Endothelial cell of umbilical vein (primary cell): Measurements from ENCODE around the gene PRCC. TPM values are rescaled to one million over a fixed set of nuclear protein-coding genes. Genes with fewer than 3 reads are reported as not detected.
A peak's percentile ranks its signal among the peaks of the same experiment; 100 is the strongest.

Experiments used
- BruUV-seq: library from RNA; stranded (reverse); fragments of 400-500 nt; replicated peaks from 2 replicates; lab custom pipeline; 2021; lab: Mats Ljungman, UMichigan
- CTCF ChIA-PET: fragments of 300-600, 350-600 bp; sonication (Branson Sonifier 250); formaldehyde crosslinking; loops from one replicate; lab custom pipeline; 2021; ENCODE audit warnings: antibody characterized with exemption, inconsistent platforms; lab: Charles Lee
- POLR2A ChIA-PET: fragments of 300-600, 350-600 bp; sonication (Branson Sonifier 250); formaldehyde crosslinking; loops from one replicate; lab custom pipeline; 2021; ENCODE audit warnings: antibody characterized with exemption, inconsistent platforms; lab: Charles Lee
- DNase-seq: peaks from one replicate; pipeline ENCODE4 v3.0.0-alpha.2; 2011; ENCODE audit warnings: low read depth, low spot score
- FAIRE-seq: peaks from 2 replicates; lab custom pipeline; 2011; peaks lifted over from hg19 to GRCh38; lab: Jason Lieb, UNC
- H2AFZ ChIP-seq: 2 replicates; pipeline ENCODE4 v1.6.0; 2012; ENCODE audit warnings: low read depth, low read length, control low read depth, inconsistent platforms
- H3K27ac ChIP-seq: 2 replicates; pipeline ENCODE4 v1.5.1; 2011; ENCODE audit warnings: low read depth, mild to moderate bottlenecking, control low read depth, low read length, moderate library complexity; ENCODE audit not compliant: insufficient read depth
- H3K27me3 ChIP-seq, 2 experiments: 2 replicates each; pipeline versions ENCODE4 v1.6.0 to v1.6.1; 2011; ENCODE audit warnings: low read length in 2 of 2, mixed read lengths in 1 of 2; ENCODE audit not compliant: control insufficient read depth in 2 of 2, insufficient read depth in 2 of 2
- H3K36me3 ChIP-seq, 2 experiments: 2 replicates in 1 of 2; 3 replicates in 1 of 2; pipeline ENCODE4 v1.5.1; 2011; ENCODE audit warnings: low read length in 2 of 2, mild to moderate bottlenecking in 1 of 2, moderate library complexity in 1 of 2; ENCODE audit not compliant: control insufficient read depth in 2 of 2, insufficient read depth in 2 of 2; ENCODE audit errors: extremely low read depth in 1 of 2
- H3K4me1 ChIP-seq: 3 replicates; pipeline ENCODE4 v1.5.1; 2011; ENCODE audit warnings: mild to moderate bottlenecking, low read length; ENCODE audit not compliant: control insufficient read depth, insufficient read depth; ENCODE audit errors: extremely low read depth
- H3K4me2 ChIP-seq: 2 replicates; pipeline ENCODE4 v1.6.1; 2011; ENCODE audit warnings: low read length, control low read depth, mixed read lengths; ENCODE audit not compliant: insufficient read depth
- H3K4me3 ChIP-seq, 3 experiments: fragments of 200-600 bp in 1 of 3; sonication (generic), shearing (Covaris generic) in 1 of 3; replicated peaks in 1 of 3; 2 replicates each; pipeline ENCODE4 v1.5.1; 2011 to 2016; ENCODE audit warnings: control low read depth in 3 of 3, low read length in 3 of 3, mild to moderate bottlenecking in 2 of 3, inconsistent platforms in 1 of 3, low read depth in 1 of 3, moderate library complexity in 1 of 3; ENCODE audit not compliant: insufficient read depth in 1 of 3
- H3K79me2 ChIP-seq: 2 replicates; pipeline ENCODE4 v1.6.0; 2012; ENCODE audit warnings: low read length, inconsistent platforms; ENCODE audit not compliant: control insufficient read depth, insufficient read depth
- H3K9ac ChIP-seq: replicated peaks from 2 replicates; pipeline ENCODE3; 2011; ENCODE audit warnings: low read length, control low read depth; ENCODE audit not compliant: insufficient read depth; ENCODE audit errors: extremely low read depth
- H3K9me1 ChIP-seq: replicated peaks from 3 replicates; pipeline ENCODE4 v1.6.0; 2011; ENCODE audit warnings: mild to moderate bottlenecking, low read length; ENCODE audit not compliant: control insufficient read depth, insufficient read depth; ENCODE audit errors: extremely low read depth
- H3K9me3 ChIP-seq: replicated peaks from 2 replicates; pipeline ENCODE4 v1.5.1; 2012; ENCODE audit warnings: low read length, inconsistent platforms; ENCODE audit not compliant: control insufficient read depth, insufficient read depth
- H4K20me1 ChIP-seq: replicated peaks from 2 replicates; pipeline ENCODE3; 2011; ENCODE audit warnings: mild to moderate bottlenecking, low read length; ENCODE audit not compliant: control insufficient read depth, insufficient read depth; ENCODE audit errors: extremely low read depth
- EZH2 ChIP-seq: IDR thresholded peaks from 2 replicates; pipeline ENCODE4 v1.6.1; 2012; ENCODE audit warnings: borderline replicate concordance, low read depth, mild to moderate bottlenecking, moderate library complexity, low read length, inconsistent platforms; ENCODE audit not compliant: severe bottlenecking
- FOS ChIP-seq: IDR thresholded peaks from 2 replicates; pipeline ENCODE4 v1.6.1; 2011; ENCODE audit warnings: mild to moderate bottlenecking, low read length, moderate library complexity, borderline replicate concordance; ENCODE audit not compliant: insufficient read depth
- GATA2 ChIP-seq: IDR thresholded peaks from 2 replicates; pipeline ENCODE4 v1.7.0; 2011; ENCODE audit warnings: low read depth, mild to moderate bottlenecking, moderate library complexity, mixed read lengths, low read length; ENCODE audit not compliant: insufficient read length, insufficient read depth
- JUN ChIP-seq: IDR thresholded peaks from 2 replicates; pipeline ENCODE4 v1.6.1; 2011; ENCODE audit warnings: borderline replicate concordance, low read depth; ENCODE audit not compliant: insufficient read length, insufficient read depth
- MAX ChIP-seq: IDR thresholded peaks from 2 replicates; pipeline ENCODE4 v1.6.1; 2011; ENCODE audit not compliant: insufficient read depth, insufficient read length
- MYC ChIP-seq: IDR thresholded peaks from one replicate; pipeline ENCODE4 v1.6.1; 2011; ENCODE audit warnings: mild to moderate bottlenecking, low read depth, low read length
- POLR2A ChIP-seq: IDR thresholded peaks from 2 replicates; pipeline ENCODE4 v1.6.1; 2012; ENCODE audit warnings: low read depth, mild to moderate bottlenecking, control low read depth, low read length
- POLR2AphosphoS5 ChIP-seq: IDR thresholded peaks from 2 replicates; pipeline ENCODE4 v1.6.1; 2012; ENCODE audit warnings: low read depth, mild to moderate bottlenecking, control low read depth, low read length, moderate library complexity; ENCODE audit not compliant: insufficient read depth
- dilution Hi-C: fragments of 300-500 bp; cut with MboI; formaldehyde crosslinking; loops from one replicate; pipeline ENCODE4 v1.15.0; 2019; ENCODE audit warnings: low sequenced_read_pairs; ENCODE audit not compliant: extremely low pct_ligation_motif_present
- intact Hi-C: fragments of 100-400 bp; cut with micrococcal nuclease; formaldehyde crosslinking; loops from one replicate; pipeline ENCODE4 v1.10.0; 2022
- polyA plus RNA-seq, 4 experiments: library from polyadenylated mRNA; depleted of rRNA in 3 of 4; stranded (reverse) in 3 of 4; unstranded in 1 of 4; fragments of >200 nt; gene quantifications; 2 replicates each; pipeline versions ENCODE4 v1.2.1 to v1.2.3, GENCODE V29; 2011 to 2012; ENCODE audit warnings: missing spikeins in 1 of 4
- total RNA-seq: library from RNA; stranded (reverse); gene quantifications from 2 replicates; pipeline ENCODE4 v1.2.3, GENCODE V29; 2021
- TF ChIP-seq, protein P1 (sequence below), 2 donors: IDR thresholded peaks; 1 replicate in 1 of 2; 2 replicates in 1 of 2; pipeline ENCODE4 v1.5.1; 2011; ENCODE audit warnings: low read length in 2 of 2, mild to moderate bottlenecking in 2 of 2, moderate library complexity in 2 of 2, control low read depth in 1 of 2, inconsistent platforms in 1 of 2, low read depth in 1 of 2; ENCODE audit not compliant: insufficient read depth in 1 of 2; ENCODE audit errors: extremely low read depth in 1 of 2

The PRCC gene
- total and polyA plus RNA-seq, 2 donors (not counting 3 experiments of a cell fraction or from before 2014, with no cell fraction given): 71.5 to 77.4 TPM

DNA sequence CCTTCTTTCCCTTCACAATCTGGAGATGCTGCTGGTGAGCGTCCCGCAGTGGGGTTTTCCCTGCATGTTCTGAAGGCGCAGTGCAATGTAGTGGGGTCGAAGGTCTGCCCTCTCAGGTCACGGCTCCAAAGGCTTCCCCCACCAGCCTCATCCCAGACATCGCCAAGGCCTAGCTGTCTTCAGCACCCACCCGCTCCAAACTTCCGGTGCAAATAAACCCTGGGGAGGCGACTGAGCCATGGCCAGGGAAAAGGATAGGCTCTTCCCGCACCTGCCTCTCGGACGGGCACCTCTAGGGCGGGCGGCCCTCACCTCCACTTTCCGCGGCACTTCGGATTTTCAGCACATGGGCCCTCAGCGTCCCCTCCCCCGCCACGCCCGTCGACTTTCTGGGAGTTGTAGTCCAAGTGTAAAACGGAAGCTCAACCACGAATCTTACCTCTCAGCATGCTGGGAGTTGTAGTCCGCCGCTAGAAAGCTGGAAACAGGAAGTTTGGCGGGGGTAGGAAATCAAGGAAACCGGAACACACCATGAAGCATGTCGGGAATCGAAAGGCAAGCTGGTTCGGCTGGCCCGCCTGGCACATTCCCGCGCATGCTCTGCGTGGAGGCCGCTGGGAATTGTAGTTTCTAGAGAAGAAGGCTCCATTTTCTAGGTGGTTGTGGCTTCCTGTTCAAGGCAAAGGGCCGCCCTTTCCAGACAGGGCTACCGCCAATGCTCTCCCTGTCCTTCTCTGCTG, 26.4 kb upstream of the PRCC start, which contains the start of gene MRPL24:
TSS of gene MRPL24 (minus strand) at position 348 of the 740 bp plus-strand sequence. CDS start 2,384 bp downstream, outside the sequence.
- intact Hi-C loops (loop anchor here (1.0 to 5.0 kb wide), 4 partner anchors 10 to 151 kb away; partner anchors contain the start of genes HDGF, ISG20L2, METTL25B and PEAR1), dilution Hi-C loops (no loop called here)
- Histone ChIP-seq H3K4me2 (peak within 1 kb of the TSS; percentile 75), H3K27me3 (no peaks in the 10 kb centered on the region), H3K79me2 (peaks cover 28% of the 10 kb centered on the region), H3K27ac (peak within 1 kb of the TSS; percentile 22), H4K20me1 (no peaks in the 10 kb centered on the region), H3K9me3 (no peaks in the 10 kb centered on the region), H3K9ac (peak within 1 kb of the TSS; percentile 57), H3K9me1 (no peaks in the 10 kb centered on the region), H2AFZ (peak within 1 kb of the TSS; percentile 21), H3K4me1 (peaks cover 13% of the 10 kb centered on the region), H3K36me3 (peaks cover 11 to 25% of the 10 kb centered on the region in 2 experiments), H3K4me3 (peak within 1 kb of the TSS; percentile 59 to 67 (median 61))
- POLR2A ChIA-PET: interaction anchor here (0.6 to 1.4 kb wide), 4 partner anchors 10 to 26 kb away, joined by 3 to 15 read pairs (median 10); partner anchors contain the start of genes HDGF, ISG20L2, METTL25B and PRCC
- no TSS peak for BruUV-seq
- CTCF ChIA-PET: interaction anchor here (0.8 to 2.6 kb wide), 11 partner anchors 9 to 187 kb away, joined by 3 to 52 read pairs (median 5); partner anchors contain the start of genes HDGF, ISG20L2, METTL25B and NTRK1
- peak; percentile 99 for DNase-seq
- TF ChIP-seq MYC (peak; percentile 99), POLR2A (peak; percentile 69), FOS (no peak), MAX (peak; percentile 65), EZH2 (no peak), POLR2AphosphoS5 (peak; percentile 77), GATA2 (no peak), JUN (no peak)
- TF ChIP-seq, protein P1, sequence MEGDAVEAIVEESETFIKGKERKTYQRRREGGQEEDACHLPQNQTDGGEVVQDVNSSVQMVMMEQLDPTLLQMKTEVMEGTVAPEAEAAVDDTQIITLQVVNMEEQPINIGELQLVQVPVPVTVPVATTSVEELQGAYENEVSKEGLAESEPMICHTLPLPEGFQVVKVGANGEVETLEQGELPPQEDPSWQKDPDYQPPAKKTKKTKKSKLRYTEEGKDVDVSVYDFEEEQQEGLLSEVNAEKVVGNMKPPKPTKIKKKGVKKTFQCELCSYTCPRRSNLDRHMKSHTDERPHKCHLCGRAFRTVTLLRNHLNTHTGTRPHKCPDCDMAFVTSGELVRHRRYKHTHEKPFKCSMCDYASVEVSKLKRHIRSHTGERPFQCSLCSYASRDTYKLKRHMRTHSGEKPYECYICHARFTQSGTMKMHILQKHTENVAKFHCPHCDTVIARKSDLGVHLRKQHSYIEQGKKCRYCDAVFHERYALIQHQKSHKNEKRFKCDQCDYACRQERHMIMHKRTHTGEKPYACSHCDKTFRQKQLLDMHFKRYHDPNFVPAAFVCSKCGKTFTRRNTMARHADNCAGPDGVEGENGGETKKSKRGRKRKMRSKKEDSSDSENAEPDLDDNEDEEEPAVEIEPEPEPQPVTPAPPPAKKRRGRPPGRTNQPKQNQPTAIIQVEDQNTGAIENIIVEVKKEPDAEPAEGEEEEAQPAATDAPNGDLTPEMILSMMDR (IDR thresholded peaks at IDR 0.05; ENCODE audit: extremely low read depth in 1 of 2, insufficient read depth in 1 of 2, low read depth in 1 of 2, low read length in 2 of 2): no peak
- FAIRE-seq: peak; percentile 99
